ENCODE measurements around the gene DYNLL2. TPM values are rescaled to one million over a fixed set of nuclear protein-coding genes. Genes with fewer than 3 reads are reported as not detected.
"Not testable (repeated sequence)": the region's sequence is repeated elsewhere in the genome, so short reads cannot be mapped to it uniquely, and the experiment has no call there.

Gene DYNLL2
- total RNA-seq, 6 donors from 2014 or later, result 13.6 to 33.5 (median 29.1) TPM

- 59 to 65% methylated on average over 7 of the region's 7 CpGs for WGBS, 2 donors
- TF ChIP-seq CTCF (IDR thresholded peaks at IDR 0.05) (no peak), POLR2AphosphoS5 (IDR thresholded peaks at IDR 0.05) (no peak), EP300 (IDR thresholded peaks at IDR 0.05) (no peak)
- DNase-seq (no peak), ATAC-seq (ENCODE audit: low FRiP score in 2 of 2) (no peak)
- H3K27ac ChIP-seq, result no peak overlapping the region
- no peaks in the 10 kb centered on the region for H3K27me3 ChIP-seq
- H3K36me3 ChIP-seq, result peaks cover 23 to 64% (median 54%) of the 10 kb centered on the region in 4 donors
- H3K4me3 ChIP-seq, result no peak overlapping the region
- no peaks in the 10 kb centered on the region for H3K9me3 ChIP-seq
- peaks cover 0 to 2% (median 0%) of the 10 kb centered on the region in 4 donors for H3K4me1 ChIP-seq
These were observed 9.7 kb downstream of the DYNLL2 start for GRCh38 chr17:58092797-58093385.

GRCh38 chr17:58094118-58094517 lies 10.9 kb downstream of the DYNLL2 start:
- Histone ChIP-seq H3K27me3 (no peaks in the 10 kb centered on the region), H3K9me3 (no peaks in the 10 kb centered on the region), H3K4me3 (no peak overlapping the region), H3K4me1 (no peaks in the 10 kb centered on the region), H3K27ac (no peak overlapping the region), H3K36me3 (peaks cover 23 to 51% (median 42%) of the 10 kb centered on the region in 4 donors)
- TF ChIP-seq EP300 (IDR thresholded peaks at IDR 0.05) (no peak), CTCF (IDR thresholded peaks at IDR 0.05) (no peak), POLR2AphosphoS5 (IDR thresholded peaks at IDR 0.05) (no peak), POLR2A (IDR thresholded peaks at IDR 0.05) (no peak)
- WGBS, 2 donors, result 85 to 88% methylated on average over 4 of the region's 4 CpGs
- ATAC-seq (ENCODE audit: low FRiP score in 2 of 2) (no peak), DNase-seq (no peak)

GRCh38 chr17:58096892-58097291 lies 13.7 kb downstream of the DYNLL2 start:
- no peak for DNase-seq
- TF ChIP-seq POLR2A (IDR thresholded peaks at IDR 0.05) (no peak), EP300 (IDR thresholded peaks at IDR 0.05) (no peak), CTCF (IDR thresholded peaks at IDR 0.05) (no peak), POLR2AphosphoS5 (IDR thresholded peaks at IDR 0.05) (no peak)
- Histone ChIP-seq H3K4me1 (no peaks in the 10 kb centered on the region), H3K36me3 (peaks cover 10 to 24% (median 16%) of the 10 kb centered on the region in 4 donors), H3K27ac (no peak overlapping the region), H3K27me3 (no peaks in the 10 kb centered on the region), H3K9me3 (no peaks in the 10 kb centered on the region), H3K4me3 (no peak overlapping the region)
- 71 to 78% methylated on average over 3 to 4 of the region's 4 CpGs for WGBS, 2 donors
- ATAC-seq (ENCODE audit: low FRiP score in 2 of 2), result no peak

- H3K4me3 ChIP-seq, result no peak overlapping the region
- DNase-seq (no peak), ATAC-seq (ENCODE audit: low FRiP score in 2 of 2) (no peak)
- peaks cover 4 to 17% (median 10%) of the 10 kb centered on the region in 4 donors for H3K36me3 ChIP-seq
- no peaks in the 10 kb centered on the region for H3K27me3 ChIP-seq
- no peak overlapping the region for H3K27ac ChIP-seq
- no peaks in the 10 kb centered on the region for H3K9me3 ChIP-seq
- H3K4me1 ChIP-seq, result no peaks in the 10 kb centered on the region
- TF ChIP-seq EP300 (IDR thresholded peaks at IDR 0.05) (no peak), POLR2AphosphoS5 (IDR thresholded peaks at IDR 0.05) (no peak), POLR2A (IDR thresholded peaks at IDR 0.05) (no peak), CTCF (IDR thresholded peaks at IDR 0.05) (no peak)
These were observed 14.3 kb downstream of the DYNLL2 start for GRCh38 chr17:58097384-58098088.

GRCh38 chr17:58100506-58100905 lies 17.3 kb downstream of the DYNLL2 start:
- no peak overlapping the region for H3K27ac ChIP-seq
- no peak for DNase-seq
- no peak for ATAC-seq (ENCODE audit: low FRiP score in 2 of 2)
- H3K27me3 ChIP-seq, result no peaks in the 10 kb centered on the region
- TF ChIP-seq POLR2A (IDR thresholded peaks at IDR 0.05), result no peak
- no peak for TF ChIP-seq POLR2AphosphoS5 (IDR thresholded peaks at IDR 0.05)
- no peak for TF ChIP-seq EP300 (IDR thresholded peaks at IDR 0.05)
- TF ChIP-seq CTCF (IDR thresholded peaks at IDR 0.05), result no peak
- H3K4me1 ChIP-seq, result no peaks in the 10 kb centered on the region
- no peaks in the 10 kb centered on the region for H3K9me3 ChIP-seq
- no peak overlapping the region for H3K4me3 ChIP-seq
- H3K36me3 ChIP-seq, result no peaks in the 10 kb centered on the region

- not testable (repeated sequence) for H3K27ac ChIP-seq; H3K36me3 ChIP-seq; H3K9me3 ChIP-seq; H3K4me3 ChIP-seq; H3K27me3 ChIP-seq; H3K4me1 ChIP-seq; ATAC-seq (ENCODE audit: low FRiP score in 2 of 2); DNase-seq
These were observed 18.7 kb downstream of the DYNLL2 start for GRCh38 chr17:58101898-58102297.
